HG02938 (cell line): ENCODE data around the gene QRICH2.
"Not testable (repeated sequence)": the region's sequence is repeated elsewhere in the genome, so short reads cannot be mapped to it uniquely, and the experiment has no call there.

Experiments
- ATAC-seq: cut with Tn5 transposase; IDR thresholded peaks from one replicate; pipeline ENCODE4 v1.9.1; 2021; ENCODE audit warnings: mild to moderate bottlenecking, moderate library complexity; ENCODE audit not compliant: unreplicated experiment

Gene QRICH2, protein sequence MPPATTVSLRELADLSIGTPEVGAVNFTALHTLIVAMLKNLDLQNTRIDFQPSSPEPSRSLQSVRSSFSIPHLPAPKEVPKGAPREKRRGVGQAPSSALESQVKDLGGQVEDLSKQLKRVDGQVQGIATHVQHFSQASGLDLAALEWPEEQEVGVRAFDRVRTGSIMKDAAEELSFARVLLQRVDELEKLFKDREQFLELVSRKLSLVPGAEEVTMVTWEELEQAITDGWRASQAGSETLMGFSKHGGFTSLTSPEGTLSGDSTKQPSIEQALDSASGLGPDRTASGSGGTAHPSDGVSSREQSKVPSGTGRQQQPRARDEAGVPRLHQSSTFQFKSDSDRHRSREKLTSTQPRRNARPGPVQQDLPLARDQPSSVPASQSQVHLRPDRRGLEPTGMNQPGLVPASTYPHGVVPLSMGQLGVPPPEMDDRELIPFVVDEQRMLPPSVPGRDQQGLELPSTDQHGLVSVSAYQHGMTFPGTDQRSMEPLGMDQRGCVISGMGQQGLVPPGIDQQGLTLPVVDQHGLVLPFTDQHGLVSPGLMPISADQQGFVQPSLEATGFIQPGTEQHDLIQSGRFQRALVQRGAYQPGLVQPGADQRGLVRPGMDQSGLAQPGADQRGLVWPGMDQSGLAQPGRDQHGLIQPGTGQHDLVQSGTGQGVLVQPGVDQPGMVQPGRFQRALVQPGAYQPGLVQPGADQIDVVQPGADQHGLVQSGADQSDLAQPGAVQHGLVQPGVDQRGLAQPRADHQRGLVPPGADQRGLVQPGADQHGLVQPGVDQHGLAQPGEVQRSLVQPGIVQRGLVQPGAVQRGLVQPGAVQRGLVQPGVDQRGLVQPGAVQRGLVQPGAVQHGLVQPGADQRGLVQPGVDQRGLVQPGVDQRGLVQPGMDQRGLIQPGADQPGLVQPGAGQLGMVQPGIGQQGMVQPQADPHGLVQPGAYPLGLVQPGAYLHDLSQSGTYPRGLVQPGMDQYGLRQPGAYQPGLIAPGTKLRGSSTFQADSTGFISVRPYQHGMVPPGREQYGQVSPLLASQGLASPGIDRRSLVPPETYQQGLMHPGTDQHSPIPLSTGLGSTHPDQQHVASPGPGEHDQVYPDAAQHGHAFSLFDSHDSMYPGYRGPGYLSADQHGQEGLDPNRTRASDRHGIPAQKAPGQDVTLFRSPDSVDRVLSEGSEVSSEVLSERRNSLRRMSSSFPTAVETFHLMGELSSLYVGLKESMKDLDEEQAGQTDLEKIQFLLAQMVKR (N-terminal part only)

GRCh38 chr17:76307966-76308338, at the start of gene QRICH2:
Gene QRICH2 (minus strand): TSS chr17:76308276. CDS start chr17:76307998, 278 bp downstream.
- no peak for ATAC-seq

DNA sequence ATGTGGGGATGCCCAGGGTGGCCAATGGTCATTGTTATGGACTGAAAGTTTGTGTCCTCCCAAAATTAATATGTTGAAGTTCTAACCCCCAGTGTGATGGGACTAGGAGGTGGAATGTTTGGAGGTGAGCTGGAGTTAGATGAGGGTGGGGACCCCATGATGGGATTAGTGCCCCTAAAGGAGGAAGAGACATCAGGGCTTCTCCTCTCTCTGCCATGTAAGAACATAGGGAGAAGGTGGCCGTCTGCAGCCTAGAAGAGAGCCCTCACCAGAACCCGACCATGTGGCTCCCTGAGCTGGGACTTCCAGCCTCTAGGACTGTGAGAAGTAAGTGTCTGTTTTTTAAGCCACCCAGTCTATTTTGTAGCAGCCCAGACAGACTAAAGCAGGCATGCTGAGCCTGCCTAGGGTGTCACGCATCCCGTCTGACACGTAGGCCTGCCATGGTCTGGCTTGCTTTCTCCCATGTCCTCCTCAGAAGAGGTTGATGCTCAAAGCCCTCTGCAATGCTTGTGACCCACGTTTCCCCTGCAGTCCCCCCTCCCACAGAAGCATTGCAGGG, 49.6 kb upstream of the QRICH2 start:
- ATAC-seq, result no peak

DNA sequence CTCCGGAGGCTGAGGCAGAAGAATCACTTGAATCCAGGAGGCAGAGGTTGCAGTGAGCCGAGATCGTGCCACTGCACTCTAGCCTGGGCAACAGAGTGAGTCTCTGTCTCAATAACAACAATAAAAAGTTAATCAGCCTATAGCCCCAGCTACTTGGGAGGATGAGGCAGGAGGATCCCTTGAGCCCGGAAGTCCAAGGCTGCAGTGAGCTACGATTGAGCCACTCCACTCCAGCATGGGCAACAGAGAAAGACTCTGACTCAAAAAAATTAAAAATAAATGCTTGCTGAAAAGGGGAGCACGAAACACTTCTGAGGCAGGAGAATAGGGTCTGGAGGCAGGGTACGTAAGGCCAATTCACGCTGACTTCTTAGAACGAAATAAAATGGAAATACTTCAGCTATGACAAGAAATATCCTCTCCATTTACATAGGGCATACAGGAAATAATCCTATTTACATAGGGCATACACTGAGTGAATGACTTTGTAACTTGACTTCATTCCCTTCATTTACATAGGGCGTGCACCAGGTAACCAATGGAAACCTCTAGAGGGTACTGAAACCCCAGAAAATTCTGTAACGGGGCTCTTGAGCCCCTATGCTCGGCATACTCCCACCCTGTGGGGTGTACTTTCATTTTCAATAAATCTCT, 48.9 kb upstream of the QRICH2 start:
- ATAC-seq, result no peak

DNA sequence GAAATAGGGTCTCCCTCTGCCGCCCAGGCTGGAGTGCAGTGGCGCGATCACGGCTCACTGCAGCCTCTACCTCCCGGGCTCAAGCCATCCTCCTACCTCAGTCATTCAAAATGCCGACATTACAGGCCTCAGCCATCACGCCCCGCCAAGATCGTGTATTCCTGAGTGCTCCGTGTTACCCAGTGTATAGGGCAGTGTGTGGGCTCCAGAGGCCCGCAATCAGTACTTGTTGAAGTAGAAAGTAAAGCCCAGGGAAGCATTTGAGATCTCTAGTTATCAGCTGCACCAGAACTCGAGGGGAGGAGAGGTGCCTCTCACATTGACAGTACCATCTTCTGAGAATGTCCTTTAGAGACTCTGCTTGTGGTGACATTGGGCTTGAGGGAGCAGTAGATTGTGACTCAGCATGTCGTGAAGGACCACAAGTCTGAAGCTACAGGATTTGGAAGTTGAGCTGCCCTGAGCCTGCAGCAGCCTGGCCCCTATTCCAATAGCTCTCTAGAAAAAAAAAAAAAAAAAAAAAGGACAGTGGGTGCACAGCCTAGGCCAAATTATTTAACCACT, 46.8 kb upstream of the QRICH2 start:
- no peak for ATAC-seq

- no peak for ATAC-seq
Measured at GRCh38 chr17:76354317-76354729, 46.2 kb upstream of the QRICH2 start.

DNA sequence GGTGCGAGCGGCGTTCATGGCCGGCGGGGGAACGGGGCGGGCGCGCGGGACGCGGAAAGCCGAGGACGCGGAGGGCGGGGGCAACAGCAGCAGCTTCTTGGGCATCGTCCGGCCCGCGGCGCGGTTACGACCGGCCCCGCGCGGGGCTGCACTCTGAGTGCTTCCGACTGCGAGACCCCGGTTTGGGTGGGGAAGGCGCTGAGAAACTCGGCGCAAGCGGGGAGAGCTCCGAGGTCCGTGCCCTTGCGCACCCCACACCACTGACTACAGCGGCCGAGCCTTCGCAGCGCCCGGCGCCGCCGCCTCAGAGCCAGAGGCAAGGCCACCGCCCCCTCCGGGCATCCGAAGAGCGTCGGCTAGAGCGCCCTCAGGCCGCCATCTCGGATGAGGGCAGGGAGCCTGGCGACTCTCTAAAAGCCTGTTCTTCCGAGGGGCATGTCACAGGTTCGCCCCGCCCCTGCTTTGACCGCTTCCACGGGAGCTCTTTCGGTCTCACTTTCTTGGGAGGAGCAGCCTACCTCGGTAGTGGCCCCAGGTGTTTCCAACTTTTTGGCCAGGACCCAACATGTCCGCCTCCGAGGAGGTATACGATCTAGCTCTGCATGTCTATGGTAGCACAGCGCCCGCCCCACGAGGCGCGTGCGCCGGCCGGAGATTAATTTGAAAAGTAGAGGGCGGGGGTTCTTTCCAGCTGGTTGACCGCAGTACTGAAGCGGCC, 45.7 kb upstream of the QRICH2 start, which contains the start of gene PRPSAP1:
TSS of gene PRPSAP1 (minus strand) at position 318 of the 718 bp plus-strand sequence. CDS start at position 105, 213 bp downstream.
- ATAC-seq, result peak; percentile 85

- ATAC-seq, result peak; percentile 5
Measured at GRCh38 chr17:76353004-76353598, 45.0 kb upstream of the QRICH2 start.

GRCh38 chr17:76351526-76352071, 43.5 kb upstream of the QRICH2 start:
- no peak for ATAC-seq

DNA sequence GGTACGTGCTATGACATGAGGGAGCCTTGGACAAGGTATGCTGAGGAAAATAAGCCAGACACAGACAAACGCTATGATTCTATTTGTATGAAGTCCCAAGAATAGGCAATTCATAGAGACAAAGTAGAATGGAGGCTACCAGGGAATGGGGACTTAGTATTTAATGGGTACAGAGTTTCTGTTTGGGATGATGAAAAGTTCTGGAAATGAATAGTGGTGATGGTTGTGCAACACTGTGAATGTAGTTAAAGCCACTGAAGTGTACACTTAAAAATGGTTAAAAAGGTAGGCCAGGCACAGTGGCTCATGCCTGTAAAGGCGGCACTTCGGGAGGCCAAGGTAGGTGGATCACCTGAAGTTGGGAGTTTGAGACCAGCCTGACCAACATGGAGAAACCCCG, 42.4 kb upstream of the QRICH2 start:
- no peak for ATAC-seq

GRCh38 chr17:76346936-76347335, 38.9 kb upstream of the QRICH2 start:
- ATAC-seq, result not testable (repeated sequence)

DNA sequence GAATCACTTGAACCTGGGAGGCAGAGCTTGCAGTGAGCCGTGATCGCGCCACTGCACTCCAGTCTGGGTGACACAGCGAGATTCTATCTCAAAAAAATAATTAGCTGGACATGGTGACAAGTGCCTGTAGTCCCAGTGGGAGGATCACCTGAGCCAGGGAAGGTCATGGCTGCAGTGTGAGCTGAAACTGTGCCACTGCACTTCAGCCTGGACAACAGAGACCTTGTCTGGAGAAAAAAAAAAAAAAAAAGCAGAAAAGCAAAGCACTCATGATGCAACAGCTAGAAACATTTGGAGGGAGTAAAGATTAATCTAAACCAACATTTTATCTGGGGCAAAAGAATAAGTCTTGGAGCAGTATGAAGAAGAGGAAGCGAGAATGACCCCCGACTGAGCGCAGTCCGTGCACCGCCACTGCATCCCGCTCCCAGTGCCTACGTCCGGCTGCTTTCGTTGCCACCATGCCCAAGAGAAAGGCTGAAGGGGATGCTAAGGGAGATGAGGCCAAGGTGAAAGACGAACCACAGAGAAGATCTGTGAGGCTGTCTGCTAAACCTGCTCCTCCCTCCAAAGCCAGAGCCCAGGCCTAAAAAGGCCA, 37.4 kb upstream of the QRICH2 start:
- ATAC-seq, result no peak

DNA sequence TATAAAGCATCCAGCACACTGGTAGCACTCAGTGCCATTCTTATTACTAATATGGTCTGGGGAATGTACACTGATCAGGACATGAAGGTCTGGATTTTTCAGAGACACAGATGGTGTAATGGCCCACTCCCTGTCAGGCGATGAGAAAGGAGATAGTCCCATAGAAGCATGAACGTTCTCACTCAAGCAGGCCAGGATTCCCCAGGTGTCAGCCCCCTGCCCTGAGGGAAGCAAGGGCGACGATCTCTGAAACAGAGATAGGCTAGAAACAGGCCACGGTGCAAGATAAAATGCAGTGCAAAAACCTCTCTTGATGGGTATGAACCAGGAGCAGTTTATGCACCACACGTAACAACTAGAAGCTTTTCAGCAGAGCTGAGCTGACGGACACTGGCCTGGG, 35.0 kb upstream of the QRICH2 start:
- ATAC-seq, result no peak

DNA sequence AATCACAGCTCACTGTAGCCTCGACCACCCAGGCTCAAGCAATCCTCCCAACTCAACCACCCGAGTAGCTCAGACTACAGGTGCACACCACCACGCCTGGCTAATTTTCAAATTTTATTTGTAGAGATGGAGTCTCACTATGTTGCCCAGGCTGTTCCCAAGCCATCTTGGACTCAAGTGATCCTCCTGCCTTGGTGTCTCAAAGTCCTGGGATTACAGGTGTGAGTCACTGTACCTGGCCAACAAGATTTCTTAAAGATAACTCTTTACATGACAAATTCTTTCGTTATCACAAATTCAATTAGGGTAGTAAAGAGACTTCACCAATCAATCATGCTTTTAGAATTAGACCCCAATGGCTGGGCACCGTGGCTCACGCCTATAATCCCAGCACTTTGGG, 33.2 kb upstream of the QRICH2 start:
- ATAC-seq, result no peak

DNA sequence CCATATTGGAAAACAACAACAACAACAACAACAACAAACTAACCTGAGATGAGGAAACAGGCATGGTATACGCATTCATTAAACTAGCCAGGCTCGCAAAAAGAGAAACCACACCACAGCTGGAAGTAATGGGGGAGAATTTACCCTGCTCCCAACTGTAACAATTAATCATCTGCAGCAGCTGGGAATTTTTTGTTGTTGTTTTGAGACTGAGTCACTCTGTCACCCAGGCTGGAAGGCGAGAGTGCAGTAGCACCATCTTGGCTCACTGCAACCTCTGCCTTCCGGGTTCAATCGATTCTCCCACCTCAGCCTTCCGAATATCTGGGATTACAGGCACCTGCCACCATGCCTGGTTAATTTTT, 29.3 kb upstream of the QRICH2 start:
- ATAC-seq, result no peak

- no peak for ATAC-seq
Measured at GRCh38 chr17:76336756-76337412, 28.8 kb upstream of the QRICH2 start.

DNA sequence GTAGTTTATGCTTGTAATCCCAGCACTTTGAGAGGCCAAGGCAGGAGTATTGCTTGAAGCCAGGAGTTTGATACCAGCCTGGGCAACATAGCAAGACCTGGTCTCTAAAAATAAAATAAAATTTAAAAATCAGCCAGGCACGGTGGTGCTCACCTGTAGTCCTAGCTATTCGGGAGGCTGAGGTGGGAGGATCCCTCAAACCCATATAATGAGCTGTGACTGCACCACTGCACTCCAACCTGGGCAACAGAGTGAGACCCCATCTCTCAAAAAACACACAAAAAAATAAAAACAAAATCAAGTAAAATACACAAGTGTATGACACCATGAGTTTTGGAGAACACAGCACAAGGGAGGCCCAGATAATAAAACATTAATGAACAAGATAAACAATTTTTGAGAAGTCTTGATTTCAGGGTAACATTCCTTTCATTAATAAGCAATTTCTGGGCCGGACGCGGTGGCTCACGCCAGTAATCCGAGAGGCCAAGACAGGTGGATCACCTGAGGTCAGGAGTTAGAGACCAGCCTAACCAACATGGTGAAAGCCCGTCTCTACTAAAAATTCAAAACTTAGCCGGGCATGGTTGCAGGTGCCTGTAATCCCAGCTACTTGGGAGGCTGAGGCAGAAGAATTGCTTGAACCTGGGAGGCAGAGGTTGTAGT, 27.8 kb upstream of the QRICH2 start:
- no peak for ATAC-seq
